Body of pancreas (tissue), 4 donors: ENCODE measurements around the gene POU2AF1.

Experiments used
- POLR2A ChIP-seq, 3 donors: fragments of 450-650 bp; IDR thresholded peaks; one replicate each; pipeline ENCODE4 v1.6.1; 2016; ENCODE audit warnings: antibody characterized with exemption in 3 of 3, mild to moderate bottlenecking in 2 of 3
- TF ChIP-seq, protein P1 (sequence below), 7 experiments: fragments of 450-650 bp in 4 of 7; fragments of 200-600 bp in 3 of 7; sonication (generic) in 3 of 7; IDR thresholded peaks; one replicate each; pipeline ENCODE4 v1.5.1; 2016 to 2019; ENCODE audit warnings: antibody characterized with exemption in 7 of 7

DNA sequence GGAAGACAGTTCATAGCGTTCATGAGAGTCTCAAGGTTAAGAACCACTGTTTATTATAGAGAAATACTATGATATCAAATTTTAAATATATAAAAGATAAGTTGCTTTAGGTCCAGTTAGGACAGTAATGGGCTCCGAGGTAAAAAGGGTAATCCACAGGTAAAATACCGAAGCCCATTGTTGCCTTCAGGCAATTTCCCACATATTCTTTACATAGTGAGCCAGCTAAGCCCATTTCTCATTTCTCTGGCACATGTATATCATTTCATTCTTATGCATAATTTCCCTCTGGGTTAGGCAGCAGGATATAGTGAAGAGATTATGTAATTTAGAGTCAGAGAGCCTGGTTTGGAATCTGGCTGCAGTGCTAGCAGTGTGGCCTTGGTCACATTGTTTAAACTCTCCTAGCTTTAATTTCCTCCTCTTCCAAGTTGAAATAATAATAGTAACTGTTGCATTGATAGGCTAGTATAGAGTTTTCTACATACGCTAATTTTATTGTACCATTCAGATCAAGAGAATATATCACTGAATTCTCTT lies 7.6 kb upstream of the POU2AF1 start:
- TF ChIP-seq, protein P1, sequence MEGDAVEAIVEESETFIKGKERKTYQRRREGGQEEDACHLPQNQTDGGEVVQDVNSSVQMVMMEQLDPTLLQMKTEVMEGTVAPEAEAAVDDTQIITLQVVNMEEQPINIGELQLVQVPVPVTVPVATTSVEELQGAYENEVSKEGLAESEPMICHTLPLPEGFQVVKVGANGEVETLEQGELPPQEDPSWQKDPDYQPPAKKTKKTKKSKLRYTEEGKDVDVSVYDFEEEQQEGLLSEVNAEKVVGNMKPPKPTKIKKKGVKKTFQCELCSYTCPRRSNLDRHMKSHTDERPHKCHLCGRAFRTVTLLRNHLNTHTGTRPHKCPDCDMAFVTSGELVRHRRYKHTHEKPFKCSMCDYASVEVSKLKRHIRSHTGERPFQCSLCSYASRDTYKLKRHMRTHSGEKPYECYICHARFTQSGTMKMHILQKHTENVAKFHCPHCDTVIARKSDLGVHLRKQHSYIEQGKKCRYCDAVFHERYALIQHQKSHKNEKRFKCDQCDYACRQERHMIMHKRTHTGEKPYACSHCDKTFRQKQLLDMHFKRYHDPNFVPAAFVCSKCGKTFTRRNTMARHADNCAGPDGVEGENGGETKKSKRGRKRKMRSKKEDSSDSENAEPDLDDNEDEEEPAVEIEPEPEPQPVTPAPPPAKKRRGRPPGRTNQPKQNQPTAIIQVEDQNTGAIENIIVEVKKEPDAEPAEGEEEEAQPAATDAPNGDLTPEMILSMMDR (IDR thresholded peaks at IDR 0.05), result no peak
- TF ChIP-seq POLR2A (IDR thresholded peaks at IDR 0.05), result no peak
